Dedifferentiated amniotic fluid mesenchymal stem cell (primary cell): ENCODE results near the gene CDS1.
"Not testable (repeated sequence)": the region's sequence is repeated elsewhere in the genome, so short reads cannot be mapped to it uniquely, and the experiment has no call there.

Source experiments
- DNase-seq: peaks from one replicate; pipeline ENCODE4 v3.0.0-alpha.2; 2016; ENCODE audit errors: extremely low spot score

CDS1 gene

DNA sequence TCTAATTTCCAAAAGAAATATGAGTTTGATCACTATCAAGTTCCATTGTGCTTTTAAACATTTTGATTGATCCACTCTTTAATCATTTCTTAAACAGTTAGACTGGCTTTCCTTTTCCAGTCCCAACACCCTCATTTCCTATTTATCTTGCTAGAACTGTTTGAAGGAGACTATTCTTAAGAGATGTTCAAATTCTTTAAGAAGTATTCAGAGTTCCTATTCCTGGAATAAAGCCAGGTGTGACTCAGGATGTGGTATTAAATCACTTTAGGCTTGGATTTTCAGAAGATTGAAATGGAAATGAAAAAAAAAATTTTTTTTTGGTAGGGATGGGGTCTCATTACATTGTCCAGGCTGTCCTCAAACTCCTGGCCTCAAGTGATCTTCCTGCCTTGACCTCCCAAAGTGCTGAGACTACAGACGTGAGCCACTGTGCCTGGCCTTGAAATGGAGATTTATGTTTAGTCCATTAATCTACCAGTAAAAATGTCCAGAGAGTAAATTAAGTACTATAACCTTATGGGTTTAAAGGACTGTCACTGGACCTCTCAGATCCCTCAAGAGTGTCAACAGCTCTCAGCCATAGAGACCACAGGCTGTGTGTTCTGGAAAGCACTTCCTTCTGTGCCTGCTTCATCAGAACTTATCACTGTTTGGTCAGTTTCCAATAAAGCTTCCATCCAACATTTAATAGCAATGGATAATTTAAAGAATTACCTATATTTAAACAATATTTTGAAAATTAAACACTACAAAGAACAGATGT lies 90.7 kb downstream of the CDS1 start:
- peak; percentile 72 for DNase-seq

DNA sequence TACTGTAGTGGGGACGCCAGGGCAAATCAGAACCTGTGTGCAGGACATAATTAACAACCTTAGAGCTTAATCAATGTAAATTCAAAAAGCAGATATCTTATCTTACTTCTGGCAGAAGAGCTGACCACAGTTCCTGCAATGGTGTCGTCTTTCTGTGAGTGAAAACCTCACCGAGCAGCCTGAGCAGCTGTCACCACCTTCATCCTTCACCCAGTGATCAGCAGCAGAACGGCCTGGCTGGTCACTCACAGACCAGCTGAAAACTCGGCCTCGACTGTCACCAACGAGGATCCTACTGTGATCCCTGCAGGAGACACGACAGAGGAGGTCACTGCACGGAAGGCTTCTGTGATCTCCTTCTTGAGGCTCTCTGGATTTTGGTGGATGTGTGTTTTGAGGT lies 94.2 kb downstream of the CDS1 start:
- DNase-seq, result no peak

- DNase-seq, result no peak
These were observed 95.1 kb downstream of the CDS1 start for GRCh38 chr4:84677995-84678394.

- DNase-seq, result no peak
These were observed 96.2 kb downstream of the CDS1 start for GRCh38 chr4:84678976-84679744.

DNA sequence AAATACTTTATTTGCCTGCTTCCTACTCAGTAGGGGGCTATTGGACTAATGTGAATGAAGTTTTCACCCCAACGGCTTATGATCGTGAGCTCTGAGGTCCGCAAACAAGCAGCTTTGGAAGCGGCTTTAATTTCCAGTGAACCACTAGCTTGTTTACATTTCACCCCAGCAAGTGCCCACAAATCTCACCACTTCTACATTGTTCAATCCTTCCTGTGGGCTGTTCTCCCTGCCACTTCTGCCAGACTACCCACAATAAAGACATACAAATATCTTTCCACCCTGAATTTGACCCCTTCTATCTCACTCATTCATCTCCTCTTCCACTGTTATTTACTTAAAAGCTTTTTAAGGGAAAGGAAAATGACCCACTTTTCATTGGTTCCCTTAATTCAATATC lies 98.0 kb downstream of the CDS1 start:
- DNase-seq, result no peak

DNA sequence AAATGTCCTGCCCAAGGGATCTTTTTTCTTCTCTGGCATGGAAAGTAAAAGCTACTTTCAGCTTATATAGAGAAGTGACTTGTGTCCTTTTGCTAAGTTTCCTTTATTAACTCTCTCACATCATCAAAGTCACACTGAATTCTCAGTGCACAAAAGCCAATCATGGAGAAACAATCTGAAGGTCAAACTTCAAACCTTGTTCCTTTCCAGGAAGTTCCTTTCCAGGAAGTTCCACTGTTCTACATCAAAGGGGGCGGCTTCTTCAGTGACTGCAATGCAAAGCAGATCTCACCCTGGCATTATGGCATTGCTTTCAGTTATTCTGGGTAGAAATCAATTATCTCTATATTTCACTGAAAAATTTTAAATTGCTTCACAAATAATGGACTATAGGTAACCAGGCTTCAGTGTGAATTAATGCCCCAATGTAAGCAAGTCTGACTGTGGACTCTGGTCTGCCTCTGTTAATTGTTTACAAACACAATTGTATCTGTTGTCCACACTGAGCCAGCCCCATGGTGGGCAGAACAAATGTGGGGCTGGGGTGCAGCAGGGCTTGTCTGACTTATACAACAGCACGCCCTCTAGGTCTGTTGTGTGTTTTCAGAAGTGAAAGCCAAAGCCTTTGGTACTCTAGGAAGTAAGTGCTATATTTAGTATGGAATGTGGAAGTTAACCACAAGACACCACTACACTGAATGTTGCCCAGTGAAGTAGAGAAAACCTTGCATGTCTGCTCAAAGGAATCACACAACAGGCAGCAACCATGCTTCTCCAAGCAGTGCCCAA lies 98.8 kb downstream of the CDS1 start:
- DNase-seq, result peak; percentile 74

GRCh38 chr4:84682661-84683060 lies 99.7 kb downstream of the CDS1 start:
- DNase-seq, result not testable (repeated sequence)

DNA sequence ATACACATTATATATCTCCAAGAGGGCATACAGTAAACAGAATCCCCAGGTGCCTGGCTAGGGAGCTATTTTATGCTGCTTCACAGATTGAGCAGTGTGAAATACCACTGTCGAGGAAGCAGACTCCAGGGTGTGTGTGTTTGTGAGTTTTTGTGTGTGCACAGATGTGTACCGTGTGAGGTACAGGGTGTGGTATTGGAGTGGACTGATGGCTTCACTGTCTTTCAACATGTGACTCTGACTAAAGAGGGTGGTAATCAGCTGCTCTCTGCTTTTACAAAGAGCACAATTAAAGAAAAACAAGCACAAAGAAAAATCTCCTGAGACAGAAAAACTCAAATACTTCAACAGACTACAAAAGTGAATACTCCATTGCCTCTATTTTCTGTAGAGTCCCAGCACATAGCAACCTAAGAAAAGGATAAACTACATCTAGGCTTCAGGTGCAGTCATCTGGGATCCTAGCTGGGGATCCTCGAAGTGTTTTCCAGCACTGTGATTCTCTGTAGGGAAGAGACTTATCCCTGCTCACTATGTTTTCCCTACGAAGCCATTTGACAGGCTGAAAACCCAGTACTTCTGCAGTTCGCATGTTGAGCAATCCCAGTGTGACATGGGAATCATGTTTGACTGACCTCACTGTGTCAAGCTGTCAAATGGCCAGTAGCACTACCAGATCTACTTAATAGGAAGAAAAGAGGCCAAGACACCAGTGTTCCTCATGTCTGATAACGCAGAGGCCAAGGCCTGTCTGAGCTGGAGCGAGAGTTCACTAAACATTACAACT lies 100.3 kb downstream of the CDS1 start:
- no peak for DNase-seq

DNA sequence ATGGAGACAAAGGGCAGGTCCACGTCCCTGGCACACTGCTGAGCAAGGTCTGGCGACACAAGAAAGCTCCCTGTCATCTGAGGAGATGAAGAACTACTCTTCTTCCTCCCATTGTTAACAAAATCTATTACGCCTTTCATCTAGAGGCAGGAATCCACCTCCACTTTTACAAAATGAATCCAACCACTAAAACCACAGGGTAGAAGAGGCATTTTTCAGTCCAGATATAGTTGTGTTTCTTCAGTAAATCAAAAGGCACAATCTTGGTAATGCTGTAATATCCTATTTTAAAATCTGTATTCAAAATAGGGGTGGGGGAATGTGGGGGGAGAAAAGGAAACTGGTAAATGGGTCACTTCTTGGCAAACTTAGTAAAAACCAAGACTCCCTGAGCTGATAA lies 101.4 kb downstream of the CDS1 start:
- no peak for DNase-seq

GRCh38 chr4:84685105-84685504 lies 102.2 kb downstream of the CDS1 start:
- DNase-seq, result no peak

- DNase-seq, result no peak
These were observed 105.7 kb downstream of the CDS1 start for GRCh38 chr4:84688605-84689004.

DNA sequence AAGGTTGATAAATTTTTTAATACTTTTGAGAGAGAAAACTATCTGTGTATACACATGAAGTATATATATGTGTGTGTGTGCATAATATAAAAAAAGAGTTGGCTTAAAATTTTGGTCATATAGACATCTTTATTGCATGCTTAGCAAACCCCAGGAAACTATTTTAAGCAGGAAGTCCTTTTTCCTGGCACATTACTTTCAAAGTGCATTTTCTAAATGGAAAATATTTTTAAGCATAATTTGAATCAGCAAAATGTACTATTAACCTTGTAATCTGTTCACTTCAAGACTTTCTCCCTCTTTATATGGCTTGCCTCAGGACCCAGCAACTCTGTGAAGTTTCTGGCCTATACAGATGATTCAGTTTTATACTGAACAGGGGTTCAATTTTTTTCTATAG lies 106.3 kb downstream of the CDS1 start:
- no peak for DNase-seq

DNA sequence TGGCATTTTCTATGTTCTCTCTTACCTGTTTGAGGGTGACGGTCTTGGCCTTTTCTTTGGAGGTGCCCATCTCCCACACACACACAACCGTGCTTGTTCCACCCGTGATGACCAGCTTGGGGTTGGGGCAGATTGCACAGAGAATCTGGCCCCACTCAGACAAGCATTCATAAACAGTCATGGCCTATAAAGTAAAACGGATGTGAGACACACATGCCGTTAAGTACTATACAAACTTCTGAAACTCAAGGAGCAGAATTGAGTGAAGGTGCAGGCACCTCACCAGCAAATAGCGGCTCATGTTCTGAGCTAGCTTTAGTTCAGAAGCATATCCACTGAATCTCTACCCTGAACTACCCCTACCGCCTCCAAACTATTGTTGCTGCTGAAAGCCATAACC lies 107.6 kb downstream of the CDS1 start:
- no peak for DNase-seq

GRCh38 chr4:84691170-84691691 lies 108.3 kb downstream of the CDS1 start:
- peak; percentile 71 for DNase-seq

DNA sequence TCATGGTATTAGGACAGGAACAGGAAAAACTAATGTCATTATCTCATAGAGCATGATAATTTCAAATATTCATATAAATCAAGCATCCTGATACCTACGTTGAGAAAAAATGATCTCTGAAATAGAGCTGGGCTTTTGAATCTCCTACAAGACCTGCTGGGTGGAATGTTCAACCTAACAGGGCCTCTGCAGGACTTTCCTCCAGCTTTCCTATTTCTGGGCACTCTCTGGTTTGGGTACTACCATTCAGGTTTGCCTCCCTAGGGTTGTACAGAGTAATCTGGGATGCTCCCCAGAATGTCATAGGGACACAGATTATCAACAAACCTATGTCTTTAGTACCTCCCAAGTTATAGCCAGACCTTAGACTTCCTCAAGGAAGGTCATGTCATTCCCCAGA lies 108.9 kb downstream of the CDS1 start:
- no peak for DNase-seq

DNA sequence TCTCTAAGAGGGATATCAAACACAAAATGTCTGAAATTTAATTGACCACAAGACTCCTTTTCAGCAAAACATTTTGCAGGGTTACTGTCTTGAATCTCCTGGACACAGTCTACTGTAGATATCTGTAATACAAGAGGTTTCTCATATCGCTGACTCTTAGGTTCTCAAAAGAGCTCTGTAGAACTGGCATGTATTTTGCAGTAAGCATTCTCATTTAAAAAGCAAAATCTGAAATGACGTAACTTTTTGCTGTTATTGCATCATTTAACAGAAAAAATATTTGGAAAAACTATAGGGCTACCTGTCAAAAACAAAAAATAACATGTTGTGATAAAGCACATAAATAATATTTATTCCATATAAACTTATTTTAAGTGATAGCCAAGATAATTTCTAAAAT lies 114.2 kb downstream of the CDS1 start:
- no peak for DNase-seq

DNA sequence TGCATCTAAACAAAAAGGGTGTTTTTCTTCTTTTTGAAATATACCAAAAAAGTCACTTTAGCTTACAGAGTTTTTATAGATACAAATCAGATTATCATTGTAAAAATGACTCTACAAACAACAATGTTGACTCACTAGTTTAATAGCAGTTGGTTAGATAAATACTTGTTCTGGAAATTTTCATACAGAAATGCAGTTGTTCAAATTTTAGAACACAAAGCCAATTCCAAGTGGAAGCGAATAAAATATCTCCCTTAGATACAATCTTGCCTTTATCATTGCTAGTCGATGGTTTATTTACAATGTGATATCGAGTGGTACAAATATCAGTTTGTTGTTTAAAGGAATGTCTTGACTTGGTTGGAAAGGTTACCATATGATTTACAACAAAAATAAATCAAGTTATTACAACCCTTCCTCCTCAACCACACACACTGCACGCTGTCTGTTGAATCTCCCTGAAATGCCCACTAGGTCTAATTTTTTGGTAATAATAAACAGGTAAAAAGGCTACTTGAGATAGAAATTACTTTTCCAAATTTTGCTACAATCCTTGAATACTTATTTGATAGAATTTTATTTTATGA lies 114.8 kb downstream of the CDS1 start:
- DNase-seq, result no peak

- DNase-seq, result no peak
These were observed 116.2 kb downstream of the CDS1 start for GRCh38 chr4:84699001-84699671.
